HG03378 (cell line): ENCODE measurements around the gene EPM2A.
A peak's percentile ranks its signal among the peaks of the same experiment; 100 is the strongest.
"Not testable (repeated sequence)": the region's sequence is repeated elsewhere in the genome, so short reads cannot be mapped to it uniquely, and the experiment has no call there.

Experiments used
- ATAC-seq: cut with Tn5 transposase; IDR thresholded peaks from one replicate; pipeline ENCODE4 v1.9.1; 2021; ENCODE audit warnings: mild to moderate bottlenecking, moderate library complexity; ENCODE audit not compliant: unreplicated experiment

Gene EPM2A

DNA sequence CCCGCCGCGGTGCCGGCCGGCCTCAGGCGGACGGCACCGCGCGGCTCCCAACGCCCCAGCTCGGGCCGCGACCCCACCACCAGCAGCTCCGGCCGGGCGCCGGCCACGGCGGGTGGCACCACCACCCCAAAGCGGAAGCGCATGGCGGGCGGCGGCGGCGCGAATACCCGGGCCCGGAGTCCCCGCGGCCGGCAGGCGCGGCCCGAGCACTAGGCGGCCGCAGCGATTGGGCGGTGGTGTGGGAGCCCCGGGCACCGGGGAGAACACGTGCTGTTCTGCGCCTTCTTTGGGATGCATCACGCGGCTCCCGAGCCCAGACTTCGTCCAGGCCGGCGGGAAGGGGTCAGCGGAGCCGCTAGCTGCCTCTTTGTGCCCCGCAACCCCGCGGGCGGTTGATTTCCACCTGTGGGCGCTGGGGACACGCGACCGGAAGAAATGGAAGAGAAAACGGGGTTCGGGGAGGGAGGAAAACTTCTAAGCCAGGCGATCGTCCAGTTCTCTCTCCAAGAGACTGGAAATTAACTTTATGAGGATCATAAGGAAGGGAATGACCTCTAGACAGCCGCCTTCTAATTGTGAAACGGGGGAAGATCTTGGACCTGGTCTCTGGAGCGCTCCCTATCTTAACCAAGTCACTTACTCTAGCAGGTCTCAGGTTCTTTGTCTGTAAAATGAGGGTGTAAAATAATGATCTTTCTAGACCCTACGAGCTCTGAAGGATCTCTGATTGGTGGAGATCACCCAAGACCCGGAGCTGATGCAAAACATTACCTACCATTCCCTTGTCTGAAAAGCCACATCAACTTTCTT is at the start of gene EPM2A:
Gene EPM2A (minus strand): TSS at position 165 of the 810 bp plus-strand sequence. CDS start 22 bp downstream, at position 143.
- peak; percentile 84 for ATAC-seq

DNA sequence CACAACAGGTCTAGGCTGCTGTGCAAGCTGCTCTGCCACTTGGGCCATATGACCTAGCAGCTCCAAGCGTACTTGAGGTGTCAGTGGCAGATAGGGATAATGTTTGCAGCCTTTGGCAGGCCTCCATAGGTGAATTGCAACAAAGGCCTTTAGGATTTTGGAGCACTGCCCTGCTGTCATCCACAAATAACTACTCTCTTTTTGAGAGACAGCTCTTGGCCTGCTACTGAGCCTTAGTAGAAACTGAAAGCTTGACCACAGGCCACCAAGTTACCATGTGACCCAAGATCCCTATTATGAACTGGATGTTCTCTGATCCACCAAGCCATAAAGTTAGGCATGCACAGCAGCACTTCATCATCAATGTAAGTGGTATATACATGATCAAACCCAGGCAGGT is 49.4 kb upstream of the EPM2A start:
- peak; percentile 79 for ATAC-seq

DNA sequence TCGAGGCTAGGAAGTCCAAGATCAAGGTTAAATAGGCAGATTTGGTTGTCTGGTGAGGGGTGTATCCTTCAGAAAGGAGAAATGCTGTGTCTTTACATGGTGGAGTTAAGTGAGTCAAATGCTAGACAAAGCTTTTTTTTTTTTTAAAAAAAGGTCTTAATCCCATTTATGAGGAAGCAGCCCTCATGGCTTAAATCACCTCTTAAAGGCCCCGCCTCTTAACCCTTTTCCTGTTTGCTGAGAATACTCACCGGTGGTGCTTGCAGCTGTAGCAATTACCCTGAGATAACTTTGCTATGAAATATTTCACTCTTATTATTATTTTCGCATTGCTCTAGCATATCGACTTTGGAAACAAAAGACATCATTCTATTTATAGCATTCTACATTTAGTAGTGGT is 48.5 kb upstream of the EPM2A start:
- ATAC-seq, result no peak

- ATAC-seq, result no peak
Measured at GRCh38 chr6:145772846-145773245, 37.5 kb upstream of the EPM2A start.

DNA sequence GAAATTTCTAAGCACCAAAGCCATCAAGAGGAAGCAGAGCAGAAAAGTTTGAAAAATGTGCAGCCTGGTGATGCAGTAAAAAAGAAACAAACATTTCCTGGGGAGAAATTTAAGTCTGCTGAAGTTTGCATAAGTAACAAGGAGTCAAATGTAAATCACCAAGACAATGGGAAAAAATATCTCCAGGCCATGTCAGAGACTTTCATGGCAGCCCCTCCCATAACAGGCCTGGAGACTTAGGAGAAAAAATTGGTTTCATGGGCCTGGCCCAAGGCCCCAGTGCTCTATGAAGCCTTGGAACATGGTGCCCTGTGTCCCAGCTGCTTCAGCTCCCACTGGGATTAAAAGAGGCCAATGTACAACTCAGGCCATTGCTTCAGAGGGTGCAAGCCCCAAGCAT is 30.1 kb upstream of the EPM2A start:
- ATAC-seq, result no peak

DNA sequence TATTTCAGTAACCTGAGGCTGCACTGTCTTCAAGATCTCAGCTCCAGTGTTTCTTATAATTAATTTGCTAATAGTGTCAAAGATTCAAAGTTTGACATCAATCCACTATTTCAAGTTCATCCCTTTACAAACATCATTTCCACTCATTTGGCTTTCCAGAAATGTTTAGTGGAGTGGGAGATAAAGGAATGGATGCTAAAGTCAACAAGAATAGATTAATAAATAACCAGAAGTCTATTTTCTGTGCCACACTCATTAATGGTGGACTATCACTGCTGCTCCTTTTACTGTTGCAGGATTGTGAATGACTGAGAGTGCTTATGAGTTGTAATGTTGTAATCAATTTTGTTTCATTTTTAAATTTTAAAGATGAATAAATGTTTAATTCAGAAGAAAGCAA is 28.4 kb upstream of the EPM2A start:
- no peak for ATAC-seq

- no peak for ATAC-seq
Measured at GRCh38 chr6:145761584-145761983, 26.3 kb upstream of the EPM2A start.

DNA sequence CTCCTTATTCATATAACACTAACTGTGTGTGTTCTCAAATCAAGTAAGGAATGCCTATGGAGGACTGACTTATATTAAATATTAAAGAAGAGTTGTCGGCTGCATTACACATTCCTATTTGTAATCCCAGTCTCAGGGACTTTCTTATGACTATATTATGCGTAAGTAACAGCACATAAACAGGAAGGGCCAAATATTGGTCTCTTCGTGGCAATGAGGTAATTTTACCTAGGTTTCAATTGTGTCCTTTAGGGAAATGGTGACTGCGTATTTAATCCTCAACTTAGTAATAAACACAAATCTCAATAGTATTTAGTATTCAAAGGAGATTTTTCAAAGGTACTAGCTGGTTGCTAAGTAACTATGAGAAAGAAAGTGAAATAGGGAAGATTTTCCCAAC is 22.8 kb upstream of the EPM2A start:
- ATAC-seq, result no peak

DNA sequence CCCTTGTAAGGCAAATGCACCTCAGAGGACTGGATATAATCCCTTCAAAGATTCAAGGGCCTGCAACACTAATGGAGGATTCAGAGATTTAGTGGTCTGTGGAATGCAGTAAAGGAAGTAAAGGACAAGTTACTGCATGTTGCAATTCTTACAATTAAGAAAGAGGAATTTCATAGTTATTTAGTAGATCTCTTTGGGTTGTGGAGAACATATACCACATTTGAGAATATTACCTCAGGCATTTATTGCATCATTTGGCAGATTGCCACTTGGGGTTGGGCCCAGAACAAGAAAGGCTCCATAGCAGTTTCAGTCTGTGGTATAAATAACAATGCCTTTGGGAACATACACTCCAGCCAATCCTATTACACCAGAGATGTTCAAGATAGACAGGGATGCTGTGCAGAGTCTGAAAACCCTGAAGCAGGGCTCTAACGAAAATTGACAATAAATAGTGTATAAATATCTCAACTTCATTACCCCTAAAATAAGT is 20.9 kb upstream of the EPM2A start:
- ATAC-seq, result no peak

GRCh38 chr6:145755682-145756081 is 20.4 kb upstream of the EPM2A start:
- ATAC-seq, result no peak

DNA sequence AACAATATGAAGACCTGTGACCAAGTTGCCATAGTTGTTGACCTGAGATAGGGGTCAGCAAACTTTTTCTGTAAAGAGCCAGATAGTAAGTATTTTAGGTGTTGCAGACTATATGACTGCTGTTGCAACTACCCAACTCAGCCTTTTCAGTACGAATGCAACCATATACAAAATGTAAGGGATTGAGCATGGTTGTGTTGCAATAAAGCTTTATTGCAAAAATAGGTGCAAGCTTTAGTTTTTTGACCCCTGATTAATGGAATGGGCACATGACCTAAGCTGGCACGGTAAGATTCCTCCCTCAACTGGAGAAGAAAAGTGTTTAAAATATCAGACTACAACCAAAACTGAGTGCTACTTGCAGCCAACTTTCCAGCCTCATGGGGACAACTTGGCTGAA is 17.3 kb upstream of the EPM2A start:
- no peak for ATAC-seq

- ATAC-seq, result peak; percentile 88
Measured at GRCh38 chr6:145749632-145750031, 14.3 kb upstream of the EPM2A start.

- no peak for ATAC-seq
Measured at GRCh38 chr6:145745861-145746260, 10.5 kb upstream of the EPM2A start.

- no peak for ATAC-seq
Measured at GRCh38 chr6:145744619-145745018, 9.3 kb upstream of the EPM2A start.

DNA sequence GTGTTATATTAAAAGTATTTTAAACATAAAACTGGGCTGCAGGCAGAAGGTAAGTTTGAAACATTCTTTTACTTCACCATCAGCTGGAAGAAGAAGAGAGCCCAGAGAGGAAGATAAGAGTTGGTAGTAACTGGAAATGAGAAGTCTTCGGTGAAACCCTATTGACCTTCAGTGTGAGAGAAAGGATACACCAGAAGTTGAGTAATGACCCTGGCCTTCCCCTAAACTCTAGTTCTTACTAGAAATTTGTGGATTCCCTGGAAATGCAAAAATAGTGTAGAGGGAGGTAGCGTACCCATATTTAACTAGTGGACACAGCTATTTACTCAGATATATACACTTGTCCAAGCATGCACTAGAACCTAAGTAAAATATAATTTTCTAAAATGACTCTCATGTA is 8.0 kb upstream of the EPM2A start:
- no peak for ATAC-seq

DNA sequence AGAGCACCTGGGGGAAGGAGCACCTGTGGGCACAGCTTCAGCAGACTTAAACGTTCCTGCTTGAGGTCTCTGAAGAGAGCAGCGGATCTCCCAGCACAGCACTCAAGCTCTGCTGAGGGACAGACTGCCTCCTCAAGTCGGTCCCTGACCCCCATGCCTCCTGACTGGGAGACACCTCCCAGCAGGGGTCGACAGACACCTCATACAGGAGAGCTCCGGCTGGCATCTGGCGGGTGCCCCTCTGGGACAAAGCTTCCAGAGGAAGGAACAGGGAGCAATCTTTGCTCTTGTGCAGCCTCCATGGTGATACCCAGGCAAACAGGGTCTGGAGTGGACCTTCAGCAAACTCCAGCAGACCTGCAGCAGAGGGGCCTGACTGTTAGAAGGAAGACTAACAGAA is 7.2 kb upstream of the EPM2A start:
- ATAC-seq, result not testable (repeated sequence)

DNA sequence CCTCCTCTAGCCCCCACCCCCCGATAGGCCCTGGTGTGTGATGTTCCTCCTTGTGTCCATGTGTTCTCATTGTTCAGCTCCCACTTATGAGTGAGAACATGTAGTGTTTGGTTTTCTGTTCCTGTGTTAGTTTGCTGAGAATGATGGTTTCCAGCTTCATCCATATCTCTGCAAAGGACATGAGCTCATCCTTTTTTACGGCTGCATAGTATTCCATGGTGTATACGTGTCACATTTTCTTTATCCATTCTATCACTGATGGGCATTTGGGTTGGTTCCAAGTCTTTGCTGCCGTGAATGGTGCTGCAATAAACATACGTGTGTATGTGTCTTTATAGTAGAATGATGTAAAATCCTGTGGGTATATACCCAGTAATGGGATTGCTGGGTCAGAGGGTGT is 4.4 kb upstream of the EPM2A start:
- ATAC-seq, result not testable (repeated sequence)

GRCh38 chr6:145738265-145738664 is 2.9 kb upstream of the EPM2A start:
- ATAC-seq, result no peak

DNA sequence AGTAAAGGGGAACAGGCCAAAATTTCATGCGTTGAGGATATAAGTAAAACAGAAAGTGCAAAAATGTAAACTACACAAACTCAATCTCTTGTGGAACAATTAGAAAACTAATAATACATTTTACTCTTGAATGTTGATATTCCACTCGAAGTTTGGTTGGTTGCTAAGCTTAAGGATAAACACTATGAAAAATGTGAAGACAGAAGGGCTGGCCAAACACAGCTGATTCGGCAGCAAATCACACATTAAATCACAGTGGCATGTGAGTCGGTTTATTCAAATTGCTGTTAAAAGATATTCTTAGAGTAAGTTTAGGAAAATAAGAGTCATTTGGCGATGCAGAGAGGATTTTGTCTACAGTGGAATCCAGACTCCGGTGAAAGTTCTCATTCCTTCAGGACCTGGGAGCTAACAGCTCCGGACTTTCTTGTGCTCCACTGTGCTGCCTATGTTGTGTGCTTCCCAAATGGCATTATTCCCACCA is 1.4 kb upstream of the EPM2A start:
- ATAC-seq, result no peak

DNA sequence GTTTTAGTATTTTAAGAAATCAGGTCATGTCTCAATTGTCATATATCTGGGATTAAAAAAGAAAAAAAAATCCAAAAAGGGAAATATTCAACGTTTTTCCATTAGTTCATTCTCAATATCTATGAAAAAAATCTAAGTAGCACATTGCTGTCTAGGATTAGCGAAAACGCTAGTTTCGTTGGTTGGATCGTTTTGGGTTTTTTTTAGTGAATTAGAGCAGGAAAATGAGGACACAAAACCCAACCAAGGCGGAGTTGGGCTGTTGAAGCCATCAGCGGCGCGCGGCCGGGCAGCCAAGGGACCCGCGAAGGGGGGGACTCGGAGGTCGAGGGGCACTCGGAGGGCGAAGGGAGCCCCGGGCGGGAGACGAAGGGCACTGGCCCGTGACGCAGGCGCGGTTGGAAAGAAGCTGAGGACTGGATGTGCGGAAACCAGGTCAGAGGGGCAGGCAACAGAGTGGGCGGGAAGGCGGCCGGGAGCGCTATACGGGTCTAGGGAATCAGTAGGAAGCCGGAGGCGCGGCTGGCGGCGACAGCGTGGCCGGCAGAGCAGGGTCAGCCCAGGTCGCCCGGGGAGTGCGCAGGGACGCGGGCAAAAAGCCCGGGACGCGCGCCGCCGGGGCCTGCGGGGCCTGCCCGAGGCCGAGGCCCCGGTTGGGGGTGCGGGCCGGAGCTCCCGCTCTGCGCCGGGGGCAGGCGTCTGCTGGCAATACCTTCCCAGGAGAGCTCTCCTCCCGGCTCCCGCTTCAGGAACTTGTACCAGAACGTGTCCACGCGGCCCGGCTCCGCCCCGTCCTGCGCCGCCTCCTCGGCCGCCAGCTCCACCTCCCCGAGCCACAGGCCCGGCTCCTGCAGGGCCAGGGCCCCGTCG is 599 bp downstream of the EPM2A start:
- peak; percentile 57 for ATAC-seq

DNA sequence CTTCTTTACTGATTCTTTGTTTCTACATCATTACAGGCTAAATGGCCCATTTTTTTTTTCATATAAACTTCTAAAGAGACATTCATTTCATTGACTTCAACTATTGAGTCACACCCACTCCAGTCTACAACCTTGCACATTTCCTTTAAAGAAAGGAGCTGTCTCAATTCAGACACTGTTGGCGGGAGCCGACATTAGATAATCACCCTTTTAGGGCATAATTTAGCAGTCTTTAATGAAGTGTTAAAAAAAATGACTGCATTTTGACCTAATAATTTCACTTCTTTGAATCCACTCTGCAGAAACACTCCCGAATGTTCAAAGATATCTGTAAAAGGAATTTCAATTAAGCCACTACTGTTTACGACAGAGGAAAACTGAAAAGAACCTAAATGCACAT is 1.5 kb downstream of the EPM2A start:
- no peak for ATAC-seq

DNA sequence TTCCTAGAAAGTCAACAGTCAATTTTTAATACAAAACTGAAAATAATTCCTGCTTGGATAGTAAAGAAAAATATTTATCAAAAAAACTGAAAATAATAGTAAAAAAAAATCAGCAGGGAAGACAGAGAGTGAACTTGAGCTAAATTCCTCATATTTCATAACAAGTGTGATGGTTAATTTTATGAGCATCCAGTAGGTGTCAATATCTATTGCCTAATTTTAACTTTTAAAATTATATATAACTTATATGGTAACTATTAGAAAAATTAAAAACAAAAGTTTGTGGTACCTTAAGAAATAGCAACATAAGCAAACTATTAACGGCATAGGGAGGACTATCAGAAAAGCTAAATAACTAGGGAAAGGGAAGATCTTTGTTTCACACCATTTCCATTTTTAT is 2.1 kb downstream of the EPM2A start:
- ATAC-seq, result no peak
